Vagina (tissue), 2 donors: ENCODE data around the gene BORCS8.

Source experiments
- POLR2AphosphoS5 ChIP-seq, 2 donors: sonication (generic); formaldehyde crosslinking; IDR thresholded peaks; one replicate each; pipeline ENCODE4 v1.9.0; 2017; ENCODE audit warnings: antibody characterized with exemption in 2 of 2, mild to moderate bottlenecking in 2 of 2, low read depth in 1 of 2; ENCODE audit not compliant: insufficient read depth in 1 of 2
- TF ChIP-seq, protein P1 (sequence below), 3 experiments: fragments of 450-650 bp in 2 of 3; fragments of 200-600 bp in 1 of 3; sonication (generic) in 1 of 3; IDR thresholded peaks; one replicate each; pipeline ENCODE4 v1.5.1; 2017 to 2019; ENCODE audit warnings: antibody characterized with exemption in 3 of 3, mild to moderate bottlenecking in 2 of 3, moderate library complexity in 2 of 3

DNA sequence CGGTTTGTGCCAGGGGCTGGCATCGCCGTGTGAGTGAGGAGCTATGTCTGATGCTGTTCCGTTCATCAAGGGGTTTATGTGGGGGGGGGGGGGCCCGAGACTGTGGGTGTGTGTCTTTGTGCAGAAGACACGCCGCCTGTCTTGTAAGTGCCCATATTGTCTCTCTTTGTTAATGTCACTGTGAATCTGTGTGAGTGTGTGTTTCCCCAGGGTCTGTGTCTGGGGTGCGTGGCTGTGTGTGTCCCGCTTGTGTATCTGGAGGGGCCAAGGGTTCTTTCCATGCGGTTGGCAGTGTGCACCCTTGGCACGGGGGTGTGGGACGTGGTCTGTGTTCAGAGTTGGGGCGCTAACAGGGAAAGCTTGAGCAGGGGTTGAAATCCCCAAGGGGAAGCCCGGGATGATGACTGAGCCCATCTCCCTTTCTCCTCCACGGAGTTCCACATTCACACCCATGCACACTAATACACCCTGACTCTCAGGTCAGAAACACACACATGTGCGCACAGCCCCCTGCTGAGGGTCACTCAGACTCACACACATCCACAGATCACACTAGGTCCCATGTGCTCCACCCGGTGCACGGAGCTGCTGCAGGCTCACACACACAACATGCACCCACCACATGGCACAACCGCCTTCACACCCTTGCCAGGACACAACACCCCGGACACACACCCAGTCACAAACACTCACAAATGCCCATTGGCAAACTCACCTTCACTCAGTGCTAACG, 21.6 kb upstream of the BORCS8 start:
- TF ChIP-seq, protein P1, sequence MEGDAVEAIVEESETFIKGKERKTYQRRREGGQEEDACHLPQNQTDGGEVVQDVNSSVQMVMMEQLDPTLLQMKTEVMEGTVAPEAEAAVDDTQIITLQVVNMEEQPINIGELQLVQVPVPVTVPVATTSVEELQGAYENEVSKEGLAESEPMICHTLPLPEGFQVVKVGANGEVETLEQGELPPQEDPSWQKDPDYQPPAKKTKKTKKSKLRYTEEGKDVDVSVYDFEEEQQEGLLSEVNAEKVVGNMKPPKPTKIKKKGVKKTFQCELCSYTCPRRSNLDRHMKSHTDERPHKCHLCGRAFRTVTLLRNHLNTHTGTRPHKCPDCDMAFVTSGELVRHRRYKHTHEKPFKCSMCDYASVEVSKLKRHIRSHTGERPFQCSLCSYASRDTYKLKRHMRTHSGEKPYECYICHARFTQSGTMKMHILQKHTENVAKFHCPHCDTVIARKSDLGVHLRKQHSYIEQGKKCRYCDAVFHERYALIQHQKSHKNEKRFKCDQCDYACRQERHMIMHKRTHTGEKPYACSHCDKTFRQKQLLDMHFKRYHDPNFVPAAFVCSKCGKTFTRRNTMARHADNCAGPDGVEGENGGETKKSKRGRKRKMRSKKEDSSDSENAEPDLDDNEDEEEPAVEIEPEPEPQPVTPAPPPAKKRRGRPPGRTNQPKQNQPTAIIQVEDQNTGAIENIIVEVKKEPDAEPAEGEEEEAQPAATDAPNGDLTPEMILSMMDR (IDR thresholded peaks at IDR 0.05) = no peak
- no peak for TF ChIP-seq POLR2AphosphoS5 (IDR thresholded peaks at IDR 0.05; ENCODE audit: insufficient read depth in 1 of 2, low read depth in 1 of 2)
